ENCODE results near the gene LRP1B.

Gene LRP1B

GRCh38 chr2:141522048-141522447 lies 608.8 kb downstream of the LRP1B start:
- Histone ChIP-seq H3K36me3 (ENCODE audit: control insufficient read depth, low read length) (no peaks in the 10 kb centered on the region), H3K4me1 (ENCODE audit: control insufficient read depth, low read length) (no peaks in the 10 kb centered on the region), H3K9me2 (replicated peaks; ENCODE audit: control insufficient read depth, low read length) (no peaks in the 10 kb centered on the region), H3K27me3 (ENCODE audit: control insufficient read depth, low read length) (no peaks in the 10 kb centered on the region), H3K27ac (ENCODE audit: low read depth, low read length) (no peak overlapping the region), H4K20me1 (ENCODE audit: control insufficient read depth, insufficient read depth, low read depth, low read length) (no peaks in the 10 kb centered on the region), H3F3A (ENCODE audit: control insufficient read depth, insufficient read depth) (no peaks in the 10 kb centered on the region), H3K4me3 (ENCODE audit: low read length) (no peak overlapping the region), H3K9me3 (ENCODE audit: control insufficient read depth, insufficient read depth, low read length) (no peaks in the 10 kb centered on the region), H3K79me2 (ENCODE audit: control insufficient read depth, low read length) (no peaks in the 10 kb centered on the region), H3K4me2 (ENCODE audit: low read length) (no peak overlapping the region)
- TF ChIP-seq CTCF (IDR thresholded peaks at IDR 0.05; ENCODE audit: low read depth, low read length, poor library complexity, severe bottlenecking) (no peak), EZH2phosphoT487 (IDR thresholded peaks at IDR 0.05; ENCODE audit: borderline replicate concordance, low read length) (no peak)

GRCh38 chr2:141519906-141520305 lies 610.9 kb downstream of the LRP1B start:
- Histone ChIP-seq H3K4me3 (ENCODE audit: low read length) (no peak overlapping the region), H3K4me1 (ENCODE audit: control insufficient read depth, low read length) (no peaks in the 10 kb centered on the region)

GRCh38 chr2:141517852-141518421 lies 612.9 kb downstream of the LRP1B start:
- Histone ChIP-seq H4K20me1 (ENCODE audit: control insufficient read depth, insufficient read depth, low read depth, low read length) (no peaks in the 10 kb centered on the region), H3K9me2 (replicated peaks; ENCODE audit: control insufficient read depth, low read length) (no peaks in the 10 kb centered on the region), H3K27me3 (ENCODE audit: control insufficient read depth, low read length) (no peaks in the 10 kb centered on the region), H3K4me1 (ENCODE audit: control insufficient read depth, low read length) (no peaks in the 10 kb centered on the region), H3K79me2 (ENCODE audit: control insufficient read depth, low read length) (no peaks in the 10 kb centered on the region), H3K27ac (ENCODE audit: low read depth, low read length) (no peak overlapping the region), H3K9me3 (ENCODE audit: control insufficient read depth, insufficient read depth, low read length) (peaks cover 2% of the 10 kb centered on the region; the same call in 1 of the 2 replicates), H3K36me3 (ENCODE audit: control insufficient read depth, low read length) (no peaks in the 10 kb centered on the region), H3K4me2 (ENCODE audit: low read length) (no peak overlapping the region), H3F3A (ENCODE audit: control insufficient read depth, insufficient read depth) (no peaks in the 10 kb centered on the region), H3K4me3 (ENCODE audit: low read length) (no peak overlapping the region)
- TF ChIP-seq CTCF (IDR thresholded peaks at IDR 0.05; ENCODE audit: low read depth, low read length, poor library complexity, severe bottlenecking) (no peak), EZH2phosphoT487 (IDR thresholded peaks at IDR 0.05; ENCODE audit: borderline replicate concordance, low read length) (no peak)

More at GRCh38 chr2:141519906-141520305, 610.9 kb downstream of the LRP1B start:
- H3F3A ChIP-seq (ENCODE audit: control insufficient read depth, insufficient read depth): no peaks in the 10 kb centered on the region
- H3K9me2 ChIP-seq (replicated peaks; ENCODE audit: control insufficient read depth, low read length): no peaks in the 10 kb centered on the region
- H3K79me2 ChIP-seq (ENCODE audit: control insufficient read depth, low read length): no peaks in the 10 kb centered on the region
- TF ChIP-seq EZH2phosphoT487 (IDR thresholded peaks at IDR 0.05; ENCODE audit: borderline replicate concordance, low read length) (no peak), CTCF (IDR thresholded peaks at IDR 0.05; ENCODE audit: low read depth, low read length, poor library complexity, severe bottlenecking) (no peak)
- H3K27ac ChIP-seq (ENCODE audit: low read depth, low read length): no peak overlapping the region
- no peaks in the 10 kb centered on the region for H3K36me3 ChIP-seq (ENCODE audit: control insufficient read depth, low read length)
- H4K20me1 ChIP-seq (ENCODE audit: control insufficient read depth, insufficient read depth, low read depth, low read length): no peaks in the 10 kb centered on the region
- no peaks in the 10 kb centered on the region for H3K9me3 ChIP-seq (ENCODE audit: control insufficient read depth, insufficient read depth, low read length)
- H3K27me3 ChIP-seq (ENCODE audit: control insufficient read depth, low read length): no peaks in the 10 kb centered on the region
- H3K4me2 ChIP-seq (ENCODE audit: low read length): no peak overlapping the region
